GM12872 (cell line): ENCODE measurements around the gene C17orf67.

Experiments
- TF ChIP-seq, protein P1 (sequence below): IDR thresholded peaks from 3 replicates; pipeline ENCODE4 v1.5.1; 2011; ENCODE audit warnings: low read depth, mild to moderate bottlenecking, low read length, moderate library complexity; ENCODE audit not compliant: insufficient read depth

C17orf67 gene

GRCh38 chr17:56772442-56772841 lies 61.3 kb downstream of the C17orf67 start:
- TF ChIP-seq, protein P1, sequence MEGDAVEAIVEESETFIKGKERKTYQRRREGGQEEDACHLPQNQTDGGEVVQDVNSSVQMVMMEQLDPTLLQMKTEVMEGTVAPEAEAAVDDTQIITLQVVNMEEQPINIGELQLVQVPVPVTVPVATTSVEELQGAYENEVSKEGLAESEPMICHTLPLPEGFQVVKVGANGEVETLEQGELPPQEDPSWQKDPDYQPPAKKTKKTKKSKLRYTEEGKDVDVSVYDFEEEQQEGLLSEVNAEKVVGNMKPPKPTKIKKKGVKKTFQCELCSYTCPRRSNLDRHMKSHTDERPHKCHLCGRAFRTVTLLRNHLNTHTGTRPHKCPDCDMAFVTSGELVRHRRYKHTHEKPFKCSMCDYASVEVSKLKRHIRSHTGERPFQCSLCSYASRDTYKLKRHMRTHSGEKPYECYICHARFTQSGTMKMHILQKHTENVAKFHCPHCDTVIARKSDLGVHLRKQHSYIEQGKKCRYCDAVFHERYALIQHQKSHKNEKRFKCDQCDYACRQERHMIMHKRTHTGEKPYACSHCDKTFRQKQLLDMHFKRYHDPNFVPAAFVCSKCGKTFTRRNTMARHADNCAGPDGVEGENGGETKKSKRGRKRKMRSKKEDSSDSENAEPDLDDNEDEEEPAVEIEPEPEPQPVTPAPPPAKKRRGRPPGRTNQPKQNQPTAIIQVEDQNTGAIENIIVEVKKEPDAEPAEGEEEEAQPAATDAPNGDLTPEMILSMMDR, result no peak

DNA sequence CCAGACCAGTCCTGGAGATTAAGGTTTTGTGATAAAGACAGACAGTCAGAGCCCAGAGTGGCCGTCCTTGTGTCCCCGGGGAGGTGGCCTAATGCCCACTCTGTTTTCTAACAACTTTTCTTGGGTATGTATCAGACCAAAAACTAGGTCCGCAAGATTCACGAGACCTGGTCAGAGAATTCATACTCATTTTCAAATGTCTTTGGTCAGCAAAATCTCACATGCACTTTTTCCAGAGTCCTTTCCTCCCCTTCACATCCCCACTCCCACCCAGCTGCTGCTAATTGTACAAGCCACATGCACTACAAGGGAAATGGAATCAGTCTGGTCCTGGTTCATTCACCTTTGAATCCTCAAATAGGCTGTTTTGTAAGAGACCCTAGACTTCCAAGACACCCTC lies 61.7 kb downstream of the C17orf67 start:
- TF ChIP-seq, protein P1, result no peak

- TF ChIP-seq, protein P1, result no peak
These were observed 62.2 kb downstream of the C17orf67 start for GRCh38 chr17:56771563-56771962.

GRCh38 chr17:56770427-56770826 lies 63.3 kb downstream of the C17orf67 start:
- TF ChIP-seq, protein P1, result no peak

DNA sequence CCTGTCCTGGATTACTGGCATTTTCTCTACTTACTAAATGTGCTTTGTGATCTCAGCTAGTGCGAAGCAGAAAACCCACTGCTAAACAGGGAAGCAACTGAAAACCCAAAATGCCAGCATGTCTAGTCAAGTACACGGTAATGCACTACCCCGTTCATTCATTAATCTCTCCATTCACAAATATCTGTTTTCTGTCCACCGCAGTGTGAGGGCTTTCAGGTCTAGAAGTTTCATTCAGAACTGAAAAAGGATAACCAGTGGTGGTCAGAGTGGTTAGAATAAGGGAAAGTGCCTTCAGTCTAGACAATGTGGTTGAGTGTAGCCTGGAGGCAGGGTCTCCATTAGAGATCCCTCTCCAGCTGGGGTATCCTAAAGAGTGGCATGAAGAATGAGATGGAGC lies 68.3 kb downstream of the C17orf67 start:
- TF ChIP-seq, protein P1, result no peak

DNA sequence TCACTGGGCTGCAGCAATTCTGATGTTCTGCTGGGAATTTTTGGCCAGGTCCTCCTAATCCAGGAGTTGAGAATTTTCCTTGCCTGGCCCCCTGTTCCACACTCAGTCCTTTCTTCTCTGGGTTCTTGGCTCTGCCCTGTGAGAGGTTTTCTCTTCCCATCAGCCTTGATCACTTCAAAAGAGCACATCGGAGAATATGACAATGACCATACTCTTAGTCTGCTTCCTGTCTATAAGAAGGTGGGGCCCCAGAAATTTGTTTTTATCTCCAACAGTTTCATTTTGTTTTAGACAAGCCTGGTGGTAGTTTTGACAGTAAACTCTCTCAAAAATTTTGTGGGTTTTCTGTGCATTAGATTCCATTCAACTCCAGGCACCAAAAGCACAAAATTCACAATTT lies 70.7 kb downstream of the C17orf67 start:
- TF ChIP-seq, protein P1, result no peak

DNA sequence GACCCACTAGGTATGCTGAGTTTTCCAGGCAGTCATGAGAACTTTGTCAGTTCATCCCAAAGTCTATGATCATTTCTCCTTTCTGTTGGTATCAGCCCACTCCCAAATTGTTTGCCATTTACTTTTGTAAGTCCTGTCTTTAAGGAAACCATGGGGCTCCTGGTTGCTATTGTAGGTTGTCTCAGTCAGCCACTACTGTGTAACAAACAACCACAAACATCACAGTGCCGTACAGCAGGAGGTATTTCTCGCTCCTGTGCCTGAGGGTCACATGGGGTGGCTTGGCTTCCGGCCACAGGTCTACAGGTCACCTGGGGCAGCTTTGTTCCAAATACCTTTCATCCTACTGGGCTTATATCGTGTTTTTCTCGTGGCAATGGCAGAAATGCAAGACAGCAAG lies 71.6 kb downstream of the C17orf67 start:
- TF ChIP-seq, protein P1, result no peak

DNA sequence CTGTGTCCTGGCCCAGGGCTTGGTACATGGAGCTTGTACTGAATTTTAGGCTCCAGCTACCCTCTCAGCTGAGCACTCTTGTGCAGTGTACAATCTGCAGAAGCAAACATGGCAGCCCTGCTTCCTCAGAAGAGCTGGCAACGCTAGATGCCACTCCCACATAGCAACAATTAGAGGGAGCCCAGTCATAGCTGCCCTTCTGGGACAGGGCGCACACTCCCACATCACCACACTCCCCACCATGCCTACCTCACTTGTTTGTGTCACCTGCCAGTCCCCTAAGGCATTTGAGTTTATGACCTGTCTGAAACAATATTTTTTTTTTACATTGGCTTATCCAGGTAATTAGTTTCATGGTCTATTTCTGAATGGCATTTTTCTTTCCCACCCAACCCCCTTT lies 72.3 kb downstream of the C17orf67 start:
- TF ChIP-seq, protein P1, result no peak
